ENCODE measurements around the gene PDSS1. TPM values are rescaled to one million over a fixed set of nuclear protein-coding genes. Genes with fewer than 3 reads are reported as not detected.
"Not testable (repeated sequence)": the region's sequence is repeated elsewhere in the genome, so short reads cannot be mapped to it uniquely, and the experiment has no call there.

PDSS1 gene
- total and polyA plus RNA-seq, 9 of the 15 experiments (the other 6 are each of a cell fraction or from before 2014, with no cell fraction given) = 11.0 to 59.5 (median 45.3) TPM

GRCh38 chr10:26690731-26691475 is 6.6 kb upstream of the PDSS1 start:
- POLR2A ChIA-PET = interaction anchor here (1.0 kb wide), 1 partner anchor 15 kb away, joined by 3 read pairs; no protein-coding TSS in a partner anchor
- no TSS peak for BruUV-seq (replicated peaks)
- Histone ChIP-seq H3K9ac (ENCODE audit: insufficient read depth in 1 of 2, low read depth in 2 of 2, low read length in 2 of 2) (no peak overlapping the region), H3K27ac (ENCODE audit: extremely low read depth, low read depth, low read length) (no peak overlapping the region), H3K79me2 (ENCODE audit: control insufficient read depth, insufficient read depth, low read length) (no peaks in the 10 kb centered on the region), H3K36me3 (ENCODE audit: control insufficient read depth, insufficient read depth, low read length) (no peaks in the 10 kb centered on the region), H3K9me1 (ENCODE audit: control insufficient read depth, insufficient read depth, low read length) (no peaks in the 10 kb centered on the region), H3K4me1 (replicated peaks in 1 of 2; ENCODE audit: control insufficient read depth in 2 of 2, insufficient read depth in 2 of 2, low read length in 2 of 2) (no peaks in the 10 kb centered on the region; a peak in 2 of 5 replicates), H4K20me1 (replicated peaks; ENCODE audit: control insufficient read depth, insufficient read depth, low read length) (no peaks in the 10 kb centered on the region), H3K27me3 (ENCODE audit: control insufficient read depth in 2 of 2, insufficient read depth in 2 of 2, low read length in 2 of 2) (no peaks in the 10 kb centered on the region), H3K4me3 (no peak overlapping the region), H3K4me2 (ENCODE audit: insufficient read depth, low read length) (no peak overlapping the region), H3K9me3 (replicated peaks; ENCODE audit: control insufficient read depth, insufficient read depth, low read depth, low read length) (no peaks in the 10 kb centered on the region), H2AFZ (ENCODE audit: low read depth, low read length) (0 out of 2 replicates have a peak overlapping the region, but pooled peaks have one; percentile 40)
- in situ Hi-C loops (cut with MboI) (no loop called here), intact Hi-C loops (cut with micrococcal nuclease) (no loop called here)
- DNase-seq (ENCODE audit: extremely low read depth in 1 of 4, low spot score in 3 of 4) = no peak
- WGBS (ENCODE audit: insufficient coverage, low coverage, missing lambda C conversion rate) = 27% methylated on average over 6 of the region's 6 CpGs
- CTCF ChIA-PET (ENCODE audit: low intra/inter-chr PET ratio) = no interaction called here
- no peak for ATAC-seq
- no peak for TF ChIP-seq ZNF324 (CRISPR knock-in tag; IDR thresholded peaks at IDR 0.05)
- TF ChIP-seq ZNF75A (CRISPR knock-in tag; IDR thresholded peaks at IDR 0.05) = no peak
- TF ChIP-seq CREB5 (CRISPR knock-in tag; IDR thresholded peaks at IDR 0.05) = no peak
- no peak for FAIRE-seq

GRCh38 chr10:26694536-26694935 is 3.0 kb upstream of the PDSS1 start:
- in situ Hi-C loops (cut with MboI); H3K9me1 ChIP-seq (ENCODE audit: control insufficient read depth, insufficient read depth, low read length); H3K9ac ChIP-seq (ENCODE audit: insufficient read depth in 1 of 2, low read depth in 2 of 2, low read length in 2 of 2); BruUV-seq (replicated peaks); intact Hi-C loops (cut with micrococcal nuclease); FAIRE-seq; POLR2A ChIA-PET; H4K20me1 ChIP-seq (replicated peaks; ENCODE audit: control insufficient read depth, insufficient read depth, low read length); DNase-seq (ENCODE audit: extremely low read depth in 1 of 4, low spot score in 3 of 4); H3K9me3 ChIP-seq (replicated peaks; ENCODE audit: control insufficient read depth, insufficient read depth, low read depth, low read length); H3K4me3 ChIP-seq; ATAC-seq; H3K27me3 ChIP-seq (ENCODE audit: control insufficient read depth in 2 of 2, insufficient read depth in 2 of 2, low read length in 2 of 2); H3K4me1 ChIP-seq (replicated peaks in 1 of 2; ENCODE audit: control insufficient read depth in 2 of 2, insufficient read depth in 2 of 2, low read length in 2 of 2); CTCF ChIA-PET (ENCODE audit: low intra/inter-chr PET ratio); H3K27ac ChIP-seq (ENCODE audit: extremely low read depth, low read depth, low read length); H3K4me2 ChIP-seq (ENCODE audit: insufficient read depth, low read length): not testable (repeated sequence)
- H3K36me3 ChIP-seq (ENCODE audit: control insufficient read depth, insufficient read depth, low read length) = peaks cover 11% of the 10 kb centered on the region
- WGBS (ENCODE audit: insufficient coverage, low coverage, missing lambda C conversion rate) = 42% methylated on average over 4 of the region's 4 CpGs
- peaks cover 30% of the 10 kb centered on the region for H3K79me2 ChIP-seq (ENCODE audit: control insufficient read depth, insufficient read depth, low read length)
- H2AFZ ChIP-seq (ENCODE audit: low read depth, low read length) = peak overlapping the region; percentile 36; the same call in 1 of the 2 replicates

Measured in K562 (cell line).